Brain microvascular endothelial cell (primary cell): ENCODE data around the gene ZNRF1.
A peak's percentile ranks its signal among the peaks of the same experiment; 100 is the strongest.

Source experiments
- DNase-seq: peaks from one replicate; pipeline ENCODE4 v3.0.0-alpha.2; 2020
- H3K27ac ChIP-seq: fragments of 250-450 bp; sonication (Bioruptor Pico); 2 replicates; pipeline ENCODE4 v1.5.1; 2020; ENCODE audit warnings: mild to moderate bottlenecking, moderate library complexity
- H3K27me3 ChIP-seq: fragments of 250-450 bp; sonication (Bioruptor Pico); replicated peaks from 2 replicates; pipeline ENCODE4 v1.5.1; 2020; ENCODE audit warnings: mild to moderate bottlenecking
- H3K36me3 ChIP-seq: fragments of 250-450 bp; sonication (Bioruptor Pico); replicated peaks from 2 replicates; pipeline ENCODE4 v1.5.1; 2020; ENCODE audit warnings: mild to moderate bottlenecking
- H3K4me3 ChIP-seq: 2 replicates; pipeline ENCODE4 v1.5.1; 2011; ENCODE audit warnings: low read depth, mild to moderate bottlenecking, control low read depth, low read length, moderate library complexity
- CTCF ChIP-seq: IDR thresholded peaks from 2 replicates; pipeline ENCODE4 v1.5.1; 2011; ENCODE audit warnings: low read depth, mild to moderate bottlenecking, moderate library complexity, low read length, control low read depth, inconsistent platforms; ENCODE audit errors: missing control alignments
- in situ Hi-C: cut with HindIII; loops from 2 replicates; pipeline ENCODE4 v1.10.0; 2017; ENCODE audit warnings: low sequenced_read_pairs, low pct_ligation_motif_present

The ZNRF1 gene

GRCh38 chr16:74973304-74973703 is 25.5 kb upstream of the ZNRF1 start:
- DNase-seq: no peak
- Histone ChIP-seq H3K27ac (no peak overlapping the region), H3K27me3 (no peaks in the 10 kb centered on the region), H3K4me3 (no peak overlapping the region), H3K36me3 (peaks cover 5% of the 10 kb centered on the region)
- TF ChIP-seq CTCF: no peak
- in situ Hi-C loops: no loop called here

- no peak for TF ChIP-seq CTCF
- Histone ChIP-seq H3K27me3 (no peaks in the 10 kb centered on the region), H3K27ac (no peak overlapping the region), H3K4me3 (no peak overlapping the region), H3K36me3 (peaks cover 5% of the 10 kb centered on the region)
- no peak for DNase-seq
- in situ Hi-C loops: no loop called here
These were observed 23.2 kb upstream of the ZNRF1 start for GRCh38 chr16:74975591-74975990.

- DNase-seq: no peak
- no peak overlapping the region for H3K4me3 ChIP-seq
- no peaks in the 10 kb centered on the region for H3K36me3 ChIP-seq
- TF ChIP-seq CTCF: no peak
- in situ Hi-C loops: no loop called here
- no peaks in the 10 kb centered on the region for H3K27me3 ChIP-seq
- no peak overlapping the region for H3K27ac ChIP-seq
These were observed 16.6 kb upstream of the ZNRF1 start for GRCh38 chr16:74982256-74982655.

GRCh38 chr16:74984194-74984528 is 14.7 kb upstream of the ZNRF1 start:
- H3K27me3 ChIP-seq: no peaks in the 10 kb centered on the region
- no peak for DNase-seq
- no peak for TF ChIP-seq CTCF
- H3K27ac ChIP-seq: no peak overlapping the region
- H3K36me3 ChIP-seq: no peaks in the 10 kb centered on the region
- peak overlapping the region; percentile 97 for H3K4me3 ChIP-seq
- in situ Hi-C loops: no loop called here

GRCh38 chr16:74984529-74985296 is 14.1 kb upstream of the ZNRF1 start, which contains the start of gene WDR59:
Gene WDR59, minus strand, starts transcription at chr16:74985123. Its CDS starts 106 bp downstream, at chr16:74985017.
- Histone ChIP-seq H3K27ac (peak within 1 kb of the TSS; percentile 51), H3K27me3 (no peaks in the 10 kb centered on the region), H3K4me3 (peak within 1 kb of the TSS; percentile 97), H3K36me3 (no peaks in the 10 kb centered on the region)
- in situ Hi-C loops: no loop called here
- TF ChIP-seq CTCF: no peak
- DNase-seq: peak; percentile 100
